Psoas muscle (tissue), 8 donors: ENCODE measurements around the gene MCCC2. TPM values are rescaled to one million over a fixed set of nuclear protein-coding genes. Genes with fewer than 3 reads are reported as not detected.

Experiments used
- ATAC-seq, 4 donors: fragments of 200-7000 bp; cut with Tn5 transposase; one replicate each; pipeline ENCODE4 v1.9.1; 2020; ENCODE audit warnings: moderate library complexity in 3 of 4, mild to moderate bottlenecking in 2 of 4
- DNase-seq, 2 donors: peaks; one replicate each; pipeline ENCODE4 v3.0.0-alpha.2; 2020
- H3K27ac ChIP-seq: fragments of 200-600 bp; one replicate; pipeline ENCODE4 v1.8.0; 2022
- H3K27me3 ChIP-seq, 3 donors: fragments of 200-600 bp in 1 of 3; one replicate each; pipeline versions ENCODE4 v1.6.1 to v1.8.0; 2013 to 2022; ENCODE audit warnings: low read length in 2 of 3, mild to moderate bottlenecking in 2 of 3, moderate library complexity in 1 of 3; ENCODE audit not compliant: insufficient read depth in 3 of 3
- H3K36me3 ChIP-seq, 2 donors: fragments of 200-600 bp in 1 of 2; one replicate each; pipeline versions ENCODE4 v1.6.1 to v1.8.0; 2013 to 2022; ENCODE audit warnings: low read depth in 1 of 2, mild to moderate bottlenecking in 1 of 2, moderate library complexity in 1 of 2; ENCODE audit not compliant: insufficient read depth in 1 of 2
- H3K4me1 ChIP-seq: fragments of 200-600 bp; one replicate; pipeline ENCODE4 v1.8.0; 2022
- H3K4me3 ChIP-seq: fragments of 200-600 bp; one replicate; pipeline ENCODE4 v1.8.0; 2022; ENCODE audit warnings: mild to moderate bottlenecking
- H3K9me3 ChIP-seq: fragments of 200-600 bp; one replicate; pipeline ENCODE4 v1.8.0; 2022
- WGBS, 3 donors: extraction: QIAGEN DNeasy Blood & Tissue Kit; methylation state at CpG; one replicate each; pipeline versions ENCODE4 v1.1.6 to v1.1.7; 2013; 5-methylcytosine and 5-hydroxymethylcytosine counted together
- intact Hi-C, 2 donors: fragments of 100-400 bp; cut with DNase I; formaldehyde crosslinking; loops; one replicate each; pipeline versions ENCODE4 v1.11.0 to v1.14.2; 2022
- polyA plus RNA-seq, 3 donors: library from polyadenylated mRNA; stranded (reverse); fragments of 200-250 nt; gene quantifications; one replicate each; pipeline ENCODE4 v1.2.3, GENCODE V29; 2013
- total RNA-seq, 4 donors: library from RNA; stranded (reverse); fragmentation: NEBNext Ultra II Directional in 2 of 4; extraction: Animal tissue kit (Norgen Biotek cat#: 25700) in 2 of 4; gene quantifications; one replicate each; pipeline versions ENCODE4 v1.2.1 to v1.2.4, GENCODE V29; 2021 to 2023
- TF ChIP-seq, protein P1 (sequence below): fragments of 200-600 bp; IDR thresholded peaks from one replicate; pipeline ENCODE4 v1.8.0; 2022; ENCODE audit warnings: antibody characterized with exemption
- donor health status: healthy with polysubstance abuse.
- donor health status: DM: no; HTN: no; CAD: no; lungs with moderate emphysema.
- donor health status: Bipolar disorder and iron deficiency.
- donor health status: healthy.
- donor health status: DM: yes; HTN: yes; CAD: no.
- donor health status: DM: no; HTN: no; CAD: no.
- donor health status: DM: no; HTN: no; CAD: no.
- donor health status: DM: yes; HTN: yes; CAD: no.

MCCC2 gene
- total and polyA plus RNA-seq, 7 donors: 24.8 to 44.0 (median 39.0) TPM

- Histone ChIP-seq H3K36me3 (no peaks in the 10 kb centered on the region), H3K4me1 (no peaks in the 10 kb centered on the region), H3K27ac (no peak overlapping the region), H3K4me3 (no peak overlapping the region), H3K9me3 (no peaks in the 10 kb centered on the region), H3K27me3 (peaks cover 0 to 3% (median 2%) of the 10 kb centered on the region in 3 donors)
- no peak for ATAC-seq
- no peak for DNase-seq
- intact Hi-C loops: no loop called here
- WGBS, 3 donors: 78 to 85% (median 81%) methylated on average over 3 of the region's 3 CpGs
- TF ChIP-seq, protein P1, sequence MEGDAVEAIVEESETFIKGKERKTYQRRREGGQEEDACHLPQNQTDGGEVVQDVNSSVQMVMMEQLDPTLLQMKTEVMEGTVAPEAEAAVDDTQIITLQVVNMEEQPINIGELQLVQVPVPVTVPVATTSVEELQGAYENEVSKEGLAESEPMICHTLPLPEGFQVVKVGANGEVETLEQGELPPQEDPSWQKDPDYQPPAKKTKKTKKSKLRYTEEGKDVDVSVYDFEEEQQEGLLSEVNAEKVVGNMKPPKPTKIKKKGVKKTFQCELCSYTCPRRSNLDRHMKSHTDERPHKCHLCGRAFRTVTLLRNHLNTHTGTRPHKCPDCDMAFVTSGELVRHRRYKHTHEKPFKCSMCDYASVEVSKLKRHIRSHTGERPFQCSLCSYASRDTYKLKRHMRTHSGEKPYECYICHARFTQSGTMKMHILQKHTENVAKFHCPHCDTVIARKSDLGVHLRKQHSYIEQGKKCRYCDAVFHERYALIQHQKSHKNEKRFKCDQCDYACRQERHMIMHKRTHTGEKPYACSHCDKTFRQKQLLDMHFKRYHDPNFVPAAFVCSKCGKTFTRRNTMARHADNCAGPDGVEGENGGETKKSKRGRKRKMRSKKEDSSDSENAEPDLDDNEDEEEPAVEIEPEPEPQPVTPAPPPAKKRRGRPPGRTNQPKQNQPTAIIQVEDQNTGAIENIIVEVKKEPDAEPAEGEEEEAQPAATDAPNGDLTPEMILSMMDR: no peak
Observed at GRCh38 chr5:71706906-71707305, 119.8 kb downstream of the MCCC2 start.

Other genes starting within 250 kb of the MCCC2 start
- gene BDP1, start 131.7 kb upstream of the MCCC2 start, total RNA-seq: 10 to 100 TPM; 11.5 to 17.7 (median 12.6) TPM
- gene BDP1, start 131.7 kb upstream of the MCCC2 start, polyA plus RNA-seq: 1 to 10 TPM; 5.5 to 9.7 (median 6.3) TPM
- gene CARTPT, start 131.9 kb downstream of the MCCC2 start, total RNA-seq: not detected
- not detected for gene CARTPT, start 131.9 kb downstream of the MCCC2 start, polyA plus RNA-seq